GM18526 (cell line): ENCODE results near the gene GPC2.

Experiments used
- POLR2A ChIP-seq: IDR thresholded peaks from 3 replicates; pipeline ENCODE4 v1.6.1; 2011; ENCODE audit not compliant: insufficient read length; ENCODE audit errors: extremely low read depth

Gene GPC2

GRCh38 chr7:100137851-100138760 lies 39.1 kb downstream of the GPC2 start:
- TF ChIP-seq POLR2A = no peak

- TF ChIP-seq POLR2A = no peak
Measured at GRCh38 chr7:100132697-100133151, 44.5 kb downstream of the GPC2 start.

- TF ChIP-seq POLR2A = no peak
Measured at GRCh38 chr7:100132126-100132525, 45.1 kb downstream of the GPC2 start.

- TF ChIP-seq POLR2A = no peak
Measured at GRCh38 chr7:100130608-100131453, 46.4 kb downstream of the GPC2 start.

GRCh38 chr7:100128637-100128963 lies 48.6 kb downstream of the GPC2 start:
- TF ChIP-seq POLR2A = no peak

- no peak for TF ChIP-seq POLR2A
Measured at GRCh38 chr7:100127866-100128636, 49.1 kb downstream of the GPC2 start.

GRCh38 chr7:100126931-100127865 lies 50.0 kb downstream of the GPC2 start, which contains the start of gene MBLAC1:
Gene MBLAC1, plus strand, starts transcription at chr7:100126967. Its CDS starts 429 bp downstream, at chr7:100127396.
- peak; percentile 85 for TF ChIP-seq POLR2A

GRCh38 chr7:100126239-100126930 lies 50.8 kb downstream of the GPC2 start:
- TF ChIP-seq POLR2A = no peak

GRCh38 chr7:100124301-100125230 lies 52.6 kb downstream of the GPC2 start:
- TF ChIP-seq POLR2A = no peak

- no peak for TF ChIP-seq POLR2A
Measured at GRCh38 chr7:100122568-100122967, 54.6 kb downstream of the GPC2 start.

GRCh38 chr7:100122067-100122466 lies 55.1 kb downstream of the GPC2 start:
- TF ChIP-seq POLR2A = no peak

GRCh38 chr7:100120733-100121036 lies 56.5 kb downstream of the GPC2 start:
- no peak for TF ChIP-seq POLR2A
